ENCODE data around the gene LAMA1.

The LAMA1 gene

GRCh38 chr18:6950641-6951040, 167.0 kb downstream of the LAMA1 start:
- peaks cover 0 to 2% of the 10 kb centered on the region in 2 donors for H3K9me3 ChIP-seq (replicated peaks in 1 of 2; ENCODE audit: control insufficient read depth in 2 of 2, insufficient read depth in 1 of 2, low read depth in 1 of 2, low read length in 2 of 2)
- H3K18ac ChIP-seq (ENCODE audit: low read length), result no peak overlapping the region
- H3K4me3 ChIP-seq (ENCODE audit: low read length in 2 of 2), result no peak overlapping the region
- no peak overlapping the region for H2BK5ac ChIP-seq (ENCODE audit: low read length)
- H3K9ac ChIP-seq (ENCODE audit: low read depth, low read length, poor library complexity), result no peak overlapping the region
- no peaks in the 10 kb centered on the region for H3K79me1 ChIP-seq (ENCODE audit: low read depth, low read length)
- no peak overlapping the region for H4K91ac ChIP-seq (ENCODE audit: low read depth, low read length, poor library complexity)
- no peak overlapping the region for H2BK12ac ChIP-seq (ENCODE audit: low read length)
- H3K4me1 ChIP-seq (ENCODE audit: control insufficient read depth in 2 of 2, insufficient read depth in 1 of 2, low read depth in 1 of 2, low read length in 2 of 2), result peaks cover 0 to 14% of the 10 kb centered on the region in 2 donors
- WGBS, 2 donors (ENCODE audit: extremely low coverage in 2 of 2, insufficient read length in 2 of 2, insufficient replicate concordance in 1 of 2), result no CpG with 5 or more reads among the region's 14 CpGs
- H4K8ac ChIP-seq (ENCODE audit: low read depth, low read length), result no peak overlapping the region
- no peak for DNase-seq (ENCODE audit: low spot score)
- no peak overlapping the region for H3K14ac ChIP-seq (ENCODE audit: low read length)
- H3K4me2 ChIP-seq (ENCODE audit: insufficient read depth, low read length, poor library complexity, severe bottlenecking), result no peak overlapping the region
- H2BK15ac ChIP-seq (ENCODE audit: low read length), result no peak overlapping the region
- no peak overlapping the region for H2AK5ac ChIP-seq (ENCODE audit: low read depth, low read length)
- H3K27ac ChIP-seq (replicated peaks; ENCODE audit: low read length), result no peak overlapping the region
- no peak overlapping the region for H2BK120ac ChIP-seq (ENCODE audit: low read depth, low read length)
- no peaks in the 10 kb centered on the region for H3K27me3 ChIP-seq (ENCODE audit: control insufficient read depth in 3 of 3, insufficient read depth in 3 of 3, low read depth in 1 of 3, low read length in 3 of 3)
- peaks cover 52 to 99% of the 10 kb centered on the region in 2 donors for H3K36me3 ChIP-seq (replicated peaks in 1 of 2; ENCODE audit: control insufficient read depth in 2 of 2, insufficient read depth in 2 of 2, low read length in 2 of 2)
- H3K4ac ChIP-seq (ENCODE audit: low read length), result no peak overlapping the region
- H3K23ac ChIP-seq (ENCODE audit: low read depth, low read length, poor library complexity), result peak overlapping the region; percentile 12
- H2AFZ ChIP-seq (ENCODE audit: low read length), result no peak overlapping the region

- peaks cover 2 to 14% of the 10 kb centered on the region in 2 donors for H3K4me1 ChIP-seq (ENCODE audit: control insufficient read depth in 2 of 2, insufficient read depth in 1 of 2, low read depth in 1 of 2, low read length in 2 of 2)
- H4K91ac ChIP-seq (ENCODE audit: low read depth, low read length, poor library complexity), result no peak overlapping the region
- no peak overlapping the region for H2AFZ ChIP-seq (ENCODE audit: low read length)
- no peaks in the 10 kb centered on the region for H3K27me3 ChIP-seq (ENCODE audit: control insufficient read depth in 3 of 3, insufficient read depth in 3 of 3, low read depth in 1 of 3, low read length in 3 of 3)
- H3K4me2 ChIP-seq (ENCODE audit: insufficient read depth, low read length, poor library complexity, severe bottlenecking), result no peak overlapping the region
- H3K27ac ChIP-seq (replicated peaks; ENCODE audit: low read length), result no peak overlapping the region
- H3K79me1 ChIP-seq (ENCODE audit: low read depth, low read length), result no peaks in the 10 kb centered on the region
- H2BK15ac ChIP-seq (ENCODE audit: low read length), result no peak overlapping the region
- H3K23ac ChIP-seq (ENCODE audit: low read depth, low read length, poor library complexity), result no peak overlapping the region
- H2BK120ac ChIP-seq (ENCODE audit: low read depth, low read length), result no peak overlapping the region
- H2BK5ac ChIP-seq (ENCODE audit: low read length), result no peak overlapping the region
- H3K4me3 ChIP-seq (ENCODE audit: low read length in 2 of 2), result no peak overlapping the region
- no peak overlapping the region for H3K9ac ChIP-seq (ENCODE audit: low read depth, low read length, poor library complexity)
- H2AK5ac ChIP-seq (ENCODE audit: low read depth, low read length), result no peak overlapping the region
- no peak overlapping the region for H2BK12ac ChIP-seq (ENCODE audit: low read length)
- peaks cover 54 to 99% of the 10 kb centered on the region in 2 donors for H3K36me3 ChIP-seq (replicated peaks in 1 of 2; ENCODE audit: control insufficient read depth in 2 of 2, insufficient read depth in 2 of 2, low read length in 2 of 2)
- no peak overlapping the region for H4K8ac ChIP-seq (ENCODE audit: low read depth, low read length)
- no peak overlapping the region for H3K4ac ChIP-seq (ENCODE audit: low read length)
- H3K14ac ChIP-seq (ENCODE audit: low read length), result no peak overlapping the region
- DNase-seq (ENCODE audit: low spot score), result no peak
- no CpG with 5 or more reads among the region's 11 CpGs for WGBS, 2 donors (ENCODE audit: extremely low coverage in 2 of 2, insufficient read length in 2 of 2, insufficient replicate concordance in 1 of 2)
- H3K18ac ChIP-seq (ENCODE audit: low read length), result no peak overlapping the region
- H3K9me3 ChIP-seq (replicated peaks in 1 of 2; ENCODE audit: control insufficient read depth in 2 of 2, insufficient read depth in 1 of 2, low read depth in 1 of 2, low read length in 2 of 2), result peaks cover 0 to 2% of the 10 kb centered on the region in 2 donors
Measured at GRCh38 chr18:6949800-6950586, 167.6 kb downstream of the LAMA1 start.

GRCh38 chr18:6948281-6949055, 169.1 kb downstream of the LAMA1 start:
- Histone ChIP-seq H3K36me3 (replicated peaks in 1 of 2; ENCODE audit: control insufficient read depth in 2 of 2, insufficient read depth in 2 of 2, low read length in 2 of 2) (peaks cover 40 to 99% of the 10 kb centered on the region in 2 donors), H3K4me3 (ENCODE audit: low read length in 2 of 2) (no peak overlapping the region), H3K79me1 (ENCODE audit: low read depth, low read length) (no peaks in the 10 kb centered on the region), H3K14ac (ENCODE audit: low read length) (no peak overlapping the region), H3K9me3 (replicated peaks in 1 of 2; ENCODE audit: control insufficient read depth in 2 of 2, insufficient read depth in 1 of 2, low read depth in 1 of 2, low read length in 2 of 2) (no peaks in the 10 kb centered on the region), H4K91ac (ENCODE audit: low read depth, low read length, poor library complexity) (no peak overlapping the region), H2BK15ac (ENCODE audit: low read length) (no peak overlapping the region), H3K9ac (ENCODE audit: low read depth, low read length, poor library complexity) (no peak overlapping the region), H3K23ac (ENCODE audit: low read depth, low read length, poor library complexity) (no peak overlapping the region), H3K27ac (replicated peaks; ENCODE audit: low read length) (no peak overlapping the region), H2AFZ (ENCODE audit: low read length) (no peak overlapping the region), H4K8ac (ENCODE audit: low read depth, low read length) (no peak overlapping the region), H3K4me2 (ENCODE audit: insufficient read depth, low read length, poor library complexity, severe bottlenecking) (no peak overlapping the region), H3K18ac (ENCODE audit: low read length) (no peak overlapping the region), H3K4me1 (ENCODE audit: control insufficient read depth in 2 of 2, insufficient read depth in 1 of 2, low read depth in 1 of 2, low read length in 2 of 2) (peaks cover 2 to 14% of the 10 kb centered on the region in 2 donors), H3K27me3 (ENCODE audit: control insufficient read depth in 3 of 3, insufficient read depth in 3 of 3, low read depth in 1 of 3, low read length in 3 of 3) (no peaks in the 10 kb centered on the region), H2BK12ac (ENCODE audit: low read length) (no peak overlapping the region), H2BK5ac (ENCODE audit: low read length) (no peak overlapping the region), H3K4ac (ENCODE audit: low read length) (no peak overlapping the region), H2AK5ac (ENCODE audit: low read depth, low read length) (no peak overlapping the region), H2BK120ac (ENCODE audit: low read depth, low read length) (no peak overlapping the region)
- DNase-seq (ENCODE audit: low spot score), result no peak
- WGBS, 2 donors (ENCODE audit: extremely low coverage in 2 of 2, insufficient read length in 2 of 2, insufficient replicate concordance in 1 of 2), result no CpG with 5 or more reads among the region's 16 CpGs

GRCh38 chr18:6947338-6948030, 170.1 kb downstream of the LAMA1 start:
- no peaks in the 10 kb centered on the region for H3K27me3 ChIP-seq (ENCODE audit: control insufficient read depth in 3 of 3, insufficient read depth in 3 of 3, low read depth in 1 of 3, low read length in 3 of 3)
- no peak overlapping the region for H3K4me2 ChIP-seq (ENCODE audit: insufficient read depth, low read length, poor library complexity, severe bottlenecking)

More at GRCh38 chr18:6947338-6948030, 170.1 kb downstream of the LAMA1 start:
- H3K79me1 ChIP-seq (ENCODE audit: low read depth, low read length), result no peaks in the 10 kb centered on the region
- no peak overlapping the region for H3K9ac ChIP-seq (ENCODE audit: low read depth, low read length, poor library complexity)
- no peak overlapping the region for H4K8ac ChIP-seq (ENCODE audit: low read depth, low read length)
- no peak overlapping the region for H4K91ac ChIP-seq (ENCODE audit: low read depth, low read length, poor library complexity)
- no CpG with 5 or more reads among the region's 10 CpGs for WGBS, 2 donors (ENCODE audit: extremely low coverage in 2 of 2, insufficient read length in 2 of 2, insufficient replicate concordance in 1 of 2)
- H3K4me3 ChIP-seq (ENCODE audit: low read length in 2 of 2), result no peak overlapping the region
- no peak overlapping the region for H2BK5ac ChIP-seq (ENCODE audit: low read length)
- H2AK5ac ChIP-seq (ENCODE audit: low read depth, low read length), result no peak overlapping the region
- no peak overlapping the region for H3K18ac ChIP-seq (ENCODE audit: low read length)
- no peak overlapping the region for H2BK120ac ChIP-seq (ENCODE audit: low read depth, low read length)
- DNase-seq (ENCODE audit: low spot score), result no peak
- H3K27ac ChIP-seq (replicated peaks; ENCODE audit: low read length), result no peak overlapping the region
- H3K9me3 ChIP-seq (replicated peaks in 1 of 2; ENCODE audit: control insufficient read depth in 2 of 2, insufficient read depth in 1 of 2, low read depth in 1 of 2, low read length in 2 of 2), result no peaks in the 10 kb centered on the region
- peaks cover 2 to 14% of the 10 kb centered on the region in 2 donors for H3K4me1 ChIP-seq (ENCODE audit: control insufficient read depth in 2 of 2, insufficient read depth in 1 of 2, low read depth in 1 of 2, low read length in 2 of 2)
- H2BK15ac ChIP-seq (ENCODE audit: low read length), result no peak overlapping the region
- no peak overlapping the region for H2AFZ ChIP-seq (ENCODE audit: low read length)
- no peak overlapping the region for H3K14ac ChIP-seq (ENCODE audit: low read length)
- H3K23ac ChIP-seq (ENCODE audit: low read depth, low read length, poor library complexity), result no peak overlapping the region
- H2BK12ac ChIP-seq (ENCODE audit: low read length), result no peak overlapping the region
- H3K36me3 ChIP-seq (replicated peaks in 1 of 2; ENCODE audit: control insufficient read depth in 2 of 2, insufficient read depth in 2 of 2, low read length in 2 of 2), result peaks cover 37 to 99% of the 10 kb centered on the region in 2 donors
- no peak overlapping the region for H3K4ac ChIP-seq (ENCODE audit: low read length)
